ENCODE data around the gene ACOX2.

The ACOX2 gene

GRCh38 chr3:58484722-58485069, 52.3 kb downstream of the ACOX2 start:
- no peak overlapping the region for H3K4me2 ChIP-seq (ENCODE audit: low read length)
- no CpG with 5 or more reads among the region's 3 CpGs for WGBS (ENCODE audit: extremely low coverage, insufficient coverage, low lambda C conversion rate)

GRCh38 chr3:58484045-58484721, 52.8 kb downstream of the ACOX2 start:
- no peak overlapping the region for H3K4ac ChIP-seq (ENCODE audit: low read depth, low read length)
- no peak overlapping the region for H2AK5ac ChIP-seq (ENCODE audit: low read length)
- no peak overlapping the region for H3K18ac ChIP-seq (ENCODE audit: low read length)
- no peaks in the 10 kb centered on the region for H3K27me3 ChIP-seq (ENCODE audit: insufficient read depth, low read length, poor library complexity)
- H3K23ac ChIP-seq (ENCODE audit: low read length): no peak overlapping the region
- no peaks in the 10 kb centered on the region for H3K79me1 ChIP-seq (ENCODE audit: low read length)
- H2BK120ac ChIP-seq (ENCODE audit: low read depth, low read length): no peak overlapping the region
- H3K79me2 ChIP-seq (ENCODE audit: control insufficient read depth, insufficient read depth, low read length): no peaks in the 10 kb centered on the region
- H4K8ac ChIP-seq (ENCODE audit: low read depth, low read length): no peak overlapping the region
- WGBS (ENCODE audit: extremely low coverage, insufficient coverage, low lambda C conversion rate): no CpG with 5 or more reads among the region's 7 CpGs
- H3K4me1 ChIP-seq (ENCODE audit: control insufficient read depth, low read depth, low read length): peaks cover 7% of the 10 kb centered on the region
- H3K56ac ChIP-seq (ENCODE audit: low read length): no peak overlapping the region
- H3K4me3 ChIP-seq (ENCODE audit: low read length): no peak overlapping the region
- no peak overlapping the region for H3K4me2 ChIP-seq (ENCODE audit: low read length)
- no peak overlapping the region for H3K27ac ChIP-seq (ENCODE audit: low read depth, low read length)
- no peak overlapping the region for H2BK5ac ChIP-seq (ENCODE audit: low read length)
- no peak overlapping the region for H4K5ac ChIP-seq (ENCODE audit: low read length)
- no peaks in the 10 kb centered on the region for H3K36me3 ChIP-seq (ENCODE audit: control insufficient read depth, insufficient read depth, low read length)
- no peak for DNase-seq
- H3K9ac ChIP-seq (ENCODE audit: low read length): no peak overlapping the region
- no peak overlapping the region for H2BK15ac ChIP-seq (replicated peaks; ENCODE audit: low read depth)

More at GRCh38 chr3:58484722-58485069, 52.3 kb downstream of the ACOX2 start:
- Histone ChIP-seq H2BK15ac (replicated peaks; ENCODE audit: low read depth) (no peak overlapping the region), H3K18ac (ENCODE audit: low read length) (no peak overlapping the region), H3K27me3 (ENCODE audit: insufficient read depth, low read length, poor library complexity) (no peaks in the 10 kb centered on the region), H3K4me3 (ENCODE audit: low read length) (no peak overlapping the region), H3K79me1 (ENCODE audit: low read length) (no peaks in the 10 kb centered on the region), H3K79me2 (ENCODE audit: control insufficient read depth, insufficient read depth, low read length) (no peaks in the 10 kb centered on the region), H3K4ac (ENCODE audit: low read depth, low read length) (no peak overlapping the region), H4K5ac (ENCODE audit: low read length) (no peak overlapping the region), H3K36me3 (ENCODE audit: control insufficient read depth, insufficient read depth, low read length) (no peaks in the 10 kb centered on the region), H2BK5ac (ENCODE audit: low read length) (no peak overlapping the region), H2AK5ac (ENCODE audit: low read length) (no peak overlapping the region), H3K23ac (ENCODE audit: low read length) (no peak overlapping the region), H3K56ac (ENCODE audit: low read length) (peak overlapping the region; percentile 31), H3K4me1 (ENCODE audit: control insufficient read depth, low read depth, low read length) (peaks cover 7% of the 10 kb centered on the region), H3K27ac (ENCODE audit: low read depth, low read length) (no peak overlapping the region), H2BK120ac (ENCODE audit: low read depth, low read length) (no peak overlapping the region), H4K8ac (ENCODE audit: low read depth, low read length) (no peak overlapping the region), H3K9ac (ENCODE audit: low read length) (no peak overlapping the region)
- DNase-seq: no peak

- Histone ChIP-seq H3K79me1 (ENCODE audit: low read length) (no peaks in the 10 kb centered on the region), H3K4me2 (ENCODE audit: low read length) (no peak overlapping the region), H3K4ac (ENCODE audit: low read depth, low read length) (no peak overlapping the region), H4K5ac (ENCODE audit: low read length) (no peak overlapping the region), H3K27ac (ENCODE audit: low read depth, low read length) (no peak overlapping the region), H3K4me1 (ENCODE audit: control insufficient read depth, low read depth, low read length) (peaks cover 5% of the 10 kb centered on the region), H3K56ac (ENCODE audit: low read length) (no peak overlapping the region), H3K9ac (ENCODE audit: low read length) (no peak overlapping the region), H3K27me3 (ENCODE audit: insufficient read depth, low read length, poor library complexity) (no peaks in the 10 kb centered on the region), H3K23ac (ENCODE audit: low read length) (no peak overlapping the region), H3K18ac (ENCODE audit: low read length) (no peak overlapping the region), H3K4me3 (ENCODE audit: low read length) (no peak overlapping the region), H3K79me2 (ENCODE audit: control insufficient read depth, insufficient read depth, low read length) (no peaks in the 10 kb centered on the region), H2BK15ac (replicated peaks; ENCODE audit: low read depth) (no peak overlapping the region), H2BK5ac (ENCODE audit: low read length) (no peak overlapping the region), H3K36me3 (ENCODE audit: control insufficient read depth, insufficient read depth, low read length) (no peaks in the 10 kb centered on the region), H4K8ac (ENCODE audit: low read depth, low read length) (no peak overlapping the region), H2AK5ac (ENCODE audit: low read length) (no peak overlapping the region), H2BK120ac (ENCODE audit: low read depth, low read length) (no peak overlapping the region)
- DNase-seq: no peak
- no CpG with 5 or more reads among the region's 8 CpGs for WGBS (ENCODE audit: extremely low coverage, insufficient coverage, low lambda C conversion rate)
Observed at GRCh38 chr3:58482917-58483636, 53.9 kb downstream of the ACOX2 start.

GRCh38 chr3:58480309-58480708, 56.7 kb downstream of the ACOX2 start:
- no peak for DNase-seq
- H3K4me3 ChIP-seq (ENCODE audit: low read length): no peak overlapping the region
- no peak overlapping the region for H4K5ac ChIP-seq (ENCODE audit: low read length)
- no peak overlapping the region for H3K56ac ChIP-seq (ENCODE audit: low read length)
- no peak overlapping the region for H3K27ac ChIP-seq (ENCODE audit: low read depth, low read length)
- no peaks in the 10 kb centered on the region for H3K79me2 ChIP-seq (ENCODE audit: control insufficient read depth, insufficient read depth, low read length)
- H3K23ac ChIP-seq (ENCODE audit: low read length): no peak overlapping the region
- no peak overlapping the region for H2BK15ac ChIP-seq (replicated peaks; ENCODE audit: low read depth)
- no peak overlapping the region for H3K4ac ChIP-seq (ENCODE audit: low read depth, low read length)
- H2AK5ac ChIP-seq (ENCODE audit: low read length): no peak overlapping the region
- H2BK5ac ChIP-seq (ENCODE audit: low read length): no peak overlapping the region
- no peaks in the 10 kb centered on the region for H3K79me1 ChIP-seq (ENCODE audit: low read length)
- H3K4me1 ChIP-seq (ENCODE audit: control insufficient read depth, low read depth, low read length): no peaks in the 10 kb centered on the region
- H2BK120ac ChIP-seq (ENCODE audit: low read depth, low read length): no peak overlapping the region
- H4K8ac ChIP-seq (ENCODE audit: low read depth, low read length): no peak overlapping the region
- no peak overlapping the region for H3K18ac ChIP-seq (ENCODE audit: low read length)
- no peak overlapping the region for H3K4me2 ChIP-seq (ENCODE audit: low read length)
- no peak overlapping the region for H3K9ac ChIP-seq (ENCODE audit: low read length)
- H3K27me3 ChIP-seq (ENCODE audit: insufficient read depth, low read length, poor library complexity): no peaks in the 10 kb centered on the region
- H3K36me3 ChIP-seq (ENCODE audit: control insufficient read depth, insufficient read depth, low read length): no peaks in the 10 kb centered on the region
- no CpG with 5 or more reads among the region's 2 CpGs for WGBS (ENCODE audit: extremely low coverage, insufficient coverage, low lambda C conversion rate)

GRCh38 chr3:58478781-58479180, 58.2 kb downstream of the ACOX2 start:
- Histone ChIP-seq H4K5ac (ENCODE audit: low read length) (no peak overlapping the region), H2BK5ac (ENCODE audit: low read length) (no peak overlapping the region), H3K18ac (ENCODE audit: low read length) (no peak overlapping the region), H2BK15ac (replicated peaks; ENCODE audit: low read depth) (no peak overlapping the region), H3K9ac (ENCODE audit: low read length) (no peak overlapping the region), H3K27me3 (ENCODE audit: insufficient read depth, low read length, poor library complexity) (no peaks in the 10 kb centered on the region), H3K4ac (ENCODE audit: low read depth, low read length) (no peak overlapping the region), H3K4me1 (ENCODE audit: control insufficient read depth, low read depth, low read length) (peaks cover 5% of the 10 kb centered on the region), H3K36me3 (ENCODE audit: control insufficient read depth, insufficient read depth, low read length) (no peaks in the 10 kb centered on the region), H3K56ac (ENCODE audit: low read length) (no peak overlapping the region), H2AK5ac (ENCODE audit: low read length) (no peak overlapping the region), H4K8ac (ENCODE audit: low read depth, low read length) (no peak overlapping the region), H3K79me1 (ENCODE audit: low read length) (no peaks in the 10 kb centered on the region), H3K23ac (ENCODE audit: low read length) (no peak overlapping the region), H3K4me3 (ENCODE audit: low read length) (no peak overlapping the region), H2BK120ac (ENCODE audit: low read depth, low read length) (no peak overlapping the region), H3K79me2 (ENCODE audit: control insufficient read depth, insufficient read depth, low read length) (no peaks in the 10 kb centered on the region), H3K4me2 (ENCODE audit: low read length) (no peak overlapping the region), H3K27ac (ENCODE audit: low read depth, low read length) (no peak overlapping the region)
- DNase-seq: no peak
- no CpG with 5 or more reads among the region's 2 CpGs for WGBS (ENCODE audit: extremely low coverage, insufficient coverage, low lambda C conversion rate)
